H1 (cell line): ENCODE measurements around the gene BPGM. TPM values are rescaled to one million over a fixed set of nuclear protein-coding genes. Genes with fewer than 3 reads are reported as not detected.

Experiments used
- CTCF ChIA-PET: fragments of 300-600 bp; sonication (Branson Sonifier 250); formaldehyde crosslinking; loops from one replicate; lab custom pipeline; 2021; ENCODE audit not compliant: partially characterized antibody; lab: Charles Lee
- POLR2A ChIA-PET: fragments of 300-600 bp; sonication (Branson Sonifier 250); formaldehyde crosslinking; loops from one replicate; lab custom pipeline; 2021; ENCODE audit warnings: inconsistent platforms; ENCODE audit not compliant: partially characterized antibody; lab: Charles Lee
- DNase-seq, 2 experiments: peaks; one replicate each; pipeline versions ENCODE4 v3.0.0 to v3.0.0-alpha.2; 2010 to 2022; ENCODE audit warnings: low spot score in 2 of 2, low read depth in 1 of 2, mixed read lengths in 1 of 2
- FAIRE-seq: peaks from 2 replicates; lab custom pipeline; 2011; peaks lifted over from hg19 to GRCh38; lab: Jason Lieb, UNC
- H2AFZ ChIP-seq: 2 replicates; pipeline ENCODE4 v1.8.1; 2012; ENCODE audit warnings: low read length, inconsistent platforms
- H2AK5ac ChIP-seq: 2 replicates; pipeline ENCODE4 v1.6.1; 2013; ENCODE audit warnings: low read depth, low read length
- H2BK120ac ChIP-seq: replicated peaks from 2 replicates; pipeline ENCODE3; 2013; ENCODE audit warnings: low read depth, low read length, inconsistent platforms
- H2BK12ac ChIP-seq: 2 replicates; pipeline ENCODE4 v1.6.1; 2013; ENCODE audit warnings: low read depth, low read length
- H2BK15ac ChIP-seq: 2 replicates; pipeline ENCODE4 v1.6.1; 2013; ENCODE audit warnings: low read length
- H2BK20ac ChIP-seq: 2 replicates; pipeline ENCODE4 v1.6.1; 2013; ENCODE audit warnings: low read length
- H2BK5ac ChIP-seq: 2 replicates; pipeline ENCODE4 v1.6.1; 2013; ENCODE audit warnings: low read depth, low read length
- H3K14ac ChIP-seq: 2 replicates; pipeline ENCODE4 v1.6.1; 2013; ENCODE audit warnings: inconsistent platforms; ENCODE audit not compliant: insufficient read length
- H3K18ac ChIP-seq: 2 replicates; pipeline ENCODE4 v1.6.1; 2013; ENCODE audit warnings: low read length; ENCODE audit errors: extremely low read depth
- H3K23ac ChIP-seq: 2 replicates; pipeline ENCODE4 v1.6.1; 2013; ENCODE audit warnings: inconsistent platforms; ENCODE audit not compliant: insufficient read length
- H3K23me2 ChIP-seq: 2 replicates; pipeline ENCODE4 v1.6.1; 2013; ENCODE audit warnings: low read depth, low read length
- H3K27ac ChIP-seq: 2 replicates; pipeline ENCODE4 v1.6.1; 2011; ENCODE audit warnings: low read depth, low read length, inconsistent platforms
- H3K27me3 ChIP-seq, 4 experiments: replicated peaks in 1 of 4; 1 replicate in 1 of 4; 2 replicates in 3 of 4; pipeline versions ENCODE4 v1.6.1 to v1.8.1; 2011 to 2013; ENCODE audit warnings: low read length in 3 of 4, mild to moderate bottlenecking in 3 of 4, inconsistent platforms in 2 of 4, mixed read lengths in 2 of 4, moderate library complexity in 1 of 4; ENCODE audit not compliant: control insufficient read depth in 3 of 4, insufficient read depth in 3 of 4; ENCODE audit errors: extremely low read depth in 1 of 4
- H3K36me3 ChIP-seq, 4 experiments: 2 replicates each; pipeline versions ENCODE4 v1.6.1 to v1.8.1; 2011 to 2013; ENCODE audit warnings: mild to moderate bottlenecking in 4 of 4, low read length in 3 of 4, moderate library complexity in 2 of 4, control low read depth in 1 of 4, inconsistent platforms in 1 of 4; ENCODE audit not compliant: insufficient read depth in 4 of 4, control insufficient read depth in 2 of 4
- H3K4ac ChIP-seq: replicated peaks from 2 replicates; pipeline ENCODE3; 2013; ENCODE audit warnings: low read length, low read depth, mixed read lengths, inconsistent platforms; ENCODE audit not compliant: insufficient read length
- H3K4me1 ChIP-seq, 4 experiments: replicated peaks in 1 of 4; 1 replicate in 1 of 4; 2 replicates in 3 of 4; pipeline versions ENCODE4 v1.6.1 to v1.8.1; 2011 to 2013; ENCODE audit warnings: low read length in 3 of 4, inconsistent platforms in 2 of 4, mixed read lengths in 1 of 4; ENCODE audit not compliant: insufficient read depth in 4 of 4, control insufficient read depth in 3 of 4
- H3K4me2 ChIP-seq, 2 experiments: 2 replicates each; pipeline versions ENCODE4 v1.6.1 to v1.8.1; 2011 to 2013; ENCODE audit warnings: low read depth in 2 of 2, low read length in 2 of 2, control low read depth in 1 of 2, inconsistent platforms in 1 of 2, mild to moderate bottlenecking in 1 of 2; ENCODE audit not compliant: insufficient read depth in 1 of 2
- H3K4me3 ChIP-seq, 4 experiments: fragments of 200-600, 300-600 bp in 1 of 4; sonication (generic), shearing (Covaris generic), sonication (Bioruptor Twin) in 1 of 4; 2 replicates each; pipeline versions ENCODE4 v1.5.1 to v1.8.1; 2011 to 2016; ENCODE audit warnings: low read length in 4 of 4, low read depth in 3 of 4, control low read depth in 2 of 4, inconsistent platforms in 2 of 4, mild to moderate bottlenecking in 2 of 4, mixed read lengths in 1 of 4, moderate library complexity in 1 of 4; ENCODE audit not compliant: insufficient read depth in 2 of 4; ENCODE audit errors: extremely low read depth in 1 of 4
- H3K56ac ChIP-seq: replicated peaks from 2 replicates; pipeline ENCODE3; 2013; ENCODE audit warnings: low read depth, mild to moderate bottlenecking, mixed read lengths, low read length, inconsistent platforms; ENCODE audit not compliant: insufficient read length
- H3K79me1 ChIP-seq: 2 replicates; pipeline ENCODE4 v1.6.1; 2013; ENCODE audit warnings: low read depth, low read length, control low read depth
- H3K79me2 ChIP-seq, 2 experiments: 2 replicates each; pipeline versions ENCODE4 v1.6.1 to v1.8.1; 2012 to 2013; ENCODE audit warnings: low read length in 2 of 2, mild to moderate bottlenecking in 2 of 2, inconsistent platforms in 1 of 2; ENCODE audit not compliant: insufficient read depth in 2 of 2, control insufficient read depth in 1 of 2
- H3K9ac ChIP-seq, 4 experiments: replicated peaks in 1 of 4; 1 replicate in 1 of 4; 2 replicates in 3 of 4; pipeline versions ENCODE4 v1.6.1 to v1.8.1; 2011 to 2013; ENCODE audit warnings: low read depth in 3 of 4, low read length in 3 of 4, control low read depth in 2 of 4, mild to moderate bottlenecking in 2 of 4, moderate library complexity in 2 of 4, inconsistent platforms in 1 of 4; ENCODE audit errors: extremely low read depth in 1 of 4
- H3K9me3 ChIP-seq, 2 experiments: 2 replicates each; pipeline versions ENCODE4 v1.6.1 to v1.8.1; 2012 to 2013; ENCODE audit warnings: mild to moderate bottlenecking in 2 of 2, moderate library complexity in 2 of 2, control low read depth in 1 of 2, inconsistent platforms in 1 of 2, low read depth in 1 of 2, low read length in 1 of 2, mixed read lengths in 1 of 2; ENCODE audit not compliant: insufficient read depth in 2 of 2
- H4K20me1 ChIP-seq, 2 experiments: replicated peaks in 1 of 2; 2 replicates each; pipeline versions ENCODE3 to v1.8.1; 2011 to 2013; ENCODE audit warnings: inconsistent platforms in 2 of 2, low read length in 2 of 2, mild to moderate bottlenecking in 1 of 2; ENCODE audit not compliant: insufficient read depth in 2 of 2, control insufficient read depth in 1 of 2
- H4K5ac ChIP-seq: 2 replicates; pipeline ENCODE4 v1.6.1; 2013; ENCODE audit warnings: low read length, low read depth, mixed read lengths, inconsistent platforms; ENCODE audit not compliant: insufficient read length
- H4K8ac ChIP-seq: 2 replicates; pipeline ENCODE4 v1.8.0; 2013; ENCODE audit warnings: mild to moderate bottlenecking, moderate library complexity, low read length, inconsistent platforms; ENCODE audit not compliant: insufficient read depth; ENCODE audit errors: extremely low read depth
- H4K91ac ChIP-seq: replicated peaks from 2 replicates; pipeline ENCODE3; 2013; ENCODE audit warnings: low read length, mixed read lengths, inconsistent platforms; ENCODE audit not compliant: insufficient read length
- BACH1 ChIP-seq: IDR thresholded peaks from 2 replicates; pipeline ENCODE4 v1.6.1; 2012; ENCODE audit warnings: low read length, improper control_type of control experiment
- CTBP2 ChIP-seq: IDR thresholded peaks from 2 replicates; pipeline ENCODE4 v1.7.0; 2011; ENCODE audit warnings: borderline replicate concordance, mild to moderate bottlenecking, moderate library complexity, mixed read lengths, low read length; ENCODE audit not compliant: insufficient read depth, insufficient read length
- FOSL1 ChIP-seq: IDR thresholded peaks from 2 replicates; pipeline ENCODE4 v1.6.1; 2011; ENCODE audit warnings: mild to moderate bottlenecking, low read depth, low read length, moderate library complexity; ENCODE audit not compliant: insufficient read depth
- KDM1A ChIP-seq: fragments of 200-600, 300-600 bp; sonication (generic); IDR thresholded peaks from 2 replicates; pipeline ENCODE4 v1.7.1; 2016; ENCODE audit warnings: mild to moderate bottlenecking, low read length, borderline replicate concordance
- NANOG ChIP-seq: IDR thresholded peaks from 2 replicates; pipeline ENCODE4 v1.6.1; 2011; ENCODE audit warnings: low read length, low read depth, mild to moderate bottlenecking, inconsistent platforms; ENCODE audit not compliant: insufficient read depth, poor library complexity, severe bottlenecking
- POU5F1 ChIP-seq: IDR thresholded peaks from 2 replicates; pipeline ENCODE4 v1.6.1; 2011; ENCODE audit warnings: low read depth, mild to moderate bottlenecking, low read length, moderate library complexity
- RFX5 ChIP-seq: IDR thresholded peaks from 2 replicates; pipeline ENCODE4 v1.6.1; 2011; ENCODE audit warnings: low read depth, low read length, improper control_type of control experiment, borderline replicate concordance
- SUZ12 ChIP-seq: fragments of 200-600 bp; sonication (generic); IDR thresholded peaks from 2 replicates; pipeline ENCODE4 v1.6.1; 2012; ENCODE audit warnings: mild to moderate bottlenecking, inconsistent platforms, low read length, moderate library complexity, mixed read lengths
- ZNF274 ChIP-seq: IDR thresholded peaks from 2 replicates; pipeline ENCODE4 v1.7.0; 2012; ENCODE audit warnings: low read length, borderline replicate concordance; ENCODE audit errors: extremely low read depth
- WGBS, 2 experiments: shearing (Covaris generic) in 1 of 2; methylation state at CpG; one replicate each; pipeline versions ENCODE4 v1.1.6 to v1.1.7; 2013 to 2015; ENCODE audit warnings: low lambda C conversion rate in 2 of 2, mixed read lengths in 2 of 2, inconsistent platforms in 1 of 2, low coverage in 1 of 2, missing lambda C conversion rate in 1 of 2; ENCODE audit not compliant: insufficient replicate concordance in 2 of 2, insufficient coverage in 1 of 2, insufficient read length in 1 of 2; ENCODE audit errors: extremely low coverage in 1 of 2, missing lambda C conversion rate in 1 of 2; 5-methylcytosine and 5-hydroxymethylcytosine counted together
- polyA plus RNA-seq, 7 experiments: library from polyadenylated mRNA; depleted of rRNA in 3 of 7; stranded (reverse) in 5 of 7; unstranded in 2 of 7; fragments of >200 nt in 5 of 7; fragments of 200-250 nt in 2 of 7; gene quantifications; 1 replicate in 5 of 7; 2 replicates in 1 of 7; 4 replicates in 1 of 7; pipeline versions ENCODE4 v1.2.1 to v1.2.3, GENCODE V29; 2011 to 2013; ENCODE audit warnings: missing spikeins in 2 of 7, mixed read lengths in 2 of 7
- total RNA-seq: library from RNA; stranded (reverse); fragmentation: NEBNext Ultra II Directional; extraction: Animal tissue kit (Norgen Biotek cat#: 25700); gene quantifications from 2 replicates; pipeline ENCODE4 v1.2.1, GENCODE V29; 2021
- TF ChIP-seq, protein P1 (sequence below), 3 experiments: IDR thresholded peaks; 1 replicate in 2 of 3; 2 replicates in 1 of 3; pipeline versions ENCODE4 v1.5.1 to v1.6.1; 2011; ENCODE audit warnings: low read length in 3 of 3, mild to moderate bottlenecking in 3 of 3, inconsistent platforms in 2 of 3, low read depth in 1 of 3, moderate library complexity in 1 of 3; ENCODE audit not compliant: insufficient read depth in 1 of 3; ENCODE audit errors: control extremely low read depth in 1 of 3

Gene BPGM
- total and polyA plus RNA-seq, 2 of the 8 experiments (the other 6 are each of a cell fraction or from before 2014, with no cell fraction given): 9.7 to 15.3 TPM

DNA sequence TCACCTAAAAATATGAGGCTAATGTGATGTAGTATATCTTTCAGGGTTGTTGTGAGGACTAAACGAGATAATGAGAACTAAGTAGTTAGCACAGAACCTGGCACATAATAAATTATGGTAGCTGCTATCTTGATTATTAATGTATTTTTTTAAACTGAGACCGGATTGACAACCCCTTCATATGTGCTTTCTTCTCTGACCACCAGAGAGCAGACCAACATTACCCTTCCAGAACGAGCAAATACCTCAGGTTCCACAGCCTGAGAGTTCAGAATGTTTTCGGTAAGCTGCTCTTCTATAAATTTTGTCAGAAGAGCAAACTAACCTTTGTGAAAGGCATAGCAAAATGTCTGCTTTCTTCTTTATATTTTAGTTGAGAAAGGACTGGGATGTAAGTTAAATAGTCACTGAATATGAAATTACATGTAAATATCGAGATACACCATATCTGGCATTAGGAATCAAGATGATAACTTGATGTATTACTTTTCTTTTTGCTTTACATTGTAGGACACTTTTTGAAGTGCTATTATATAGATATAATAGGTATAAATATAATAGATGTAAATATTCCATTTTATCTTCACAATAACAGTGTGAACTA lies 13.6 kb upstream of the BPGM start:
- no peak for DNase-seq
- no peak overlapping the region for H4K8ac ChIP-seq
- H2BK15ac ChIP-seq: no peak overlapping the region
- no peaks in the 10 kb centered on the region for H3K23me2 ChIP-seq
- no peaks in the 10 kb centered on the region for H3K9me3 ChIP-seq
- no peak overlapping the region for H3K56ac ChIP-seq
- no peak overlapping the region for H2BK20ac ChIP-seq
- no peak overlapping the region for H3K4me2 ChIP-seq
- H3K79me1 ChIP-seq: no peaks in the 10 kb centered on the region
- no peaks in the 10 kb centered on the region for H4K20me1 ChIP-seq
- 53% methylated on average over 5 of the region's 5 CpGs; no CpG with 5 or more reads in 1 of the 2 experiments for WGBS, 2 experiments
- no peak overlapping the region for H4K91ac ChIP-seq
- H3K27me3 ChIP-seq: no peaks in the 10 kb centered on the region
- H2AFZ ChIP-seq: no peak overlapping the region
- H3K27ac ChIP-seq: no peak overlapping the region
- H3K14ac ChIP-seq: no peak overlapping the region
- H3K4me3 ChIP-seq: no peak overlapping the region
- no peak overlapping the region for H4K5ac ChIP-seq
- H3K18ac ChIP-seq: no peak overlapping the region
- ChIA-PET CTCF (interaction anchor here (0.7 to 10.0 kb wide), 26 partner anchors 11 to 339 kb away, joined by 3 to 108 read pairs (median 6); partner anchors contain the start of gene BPGM), POLR2A (interaction anchor here (0.7 kb wide), 1 partner anchor 14 kb away, joined by 4 read pairs; the partner anchor contains the start of gene BPGM)
- H2BK12ac ChIP-seq: no peak overlapping the region
- no peaks in the 10 kb centered on the region for H3K4me1 ChIP-seq
- H3K23ac ChIP-seq: no peak overlapping the region
- FAIRE-seq: no peak
- no peak overlapping the region for H2BK5ac ChIP-seq
- H3K79me2 ChIP-seq: no peaks in the 10 kb centered on the region
- H2AK5ac ChIP-seq: no peak overlapping the region
- no peak overlapping the region for H3K9ac ChIP-seq
- H2BK120ac ChIP-seq: no peak overlapping the region
- no peak overlapping the region for H3K4ac ChIP-seq
- H3K36me3 ChIP-seq: no peaks in the 10 kb centered on the region
- TF ChIP-seq KDM1A (no peak), RFX5 (no peak), FOSL1 (no peak), ZNF274 (no peak), BACH1 (no peak), SUZ12 (no peak), POU5F1 (no peak), CTBP2 (no peak), NANOG (no peak)
- TF ChIP-seq, protein P1, sequence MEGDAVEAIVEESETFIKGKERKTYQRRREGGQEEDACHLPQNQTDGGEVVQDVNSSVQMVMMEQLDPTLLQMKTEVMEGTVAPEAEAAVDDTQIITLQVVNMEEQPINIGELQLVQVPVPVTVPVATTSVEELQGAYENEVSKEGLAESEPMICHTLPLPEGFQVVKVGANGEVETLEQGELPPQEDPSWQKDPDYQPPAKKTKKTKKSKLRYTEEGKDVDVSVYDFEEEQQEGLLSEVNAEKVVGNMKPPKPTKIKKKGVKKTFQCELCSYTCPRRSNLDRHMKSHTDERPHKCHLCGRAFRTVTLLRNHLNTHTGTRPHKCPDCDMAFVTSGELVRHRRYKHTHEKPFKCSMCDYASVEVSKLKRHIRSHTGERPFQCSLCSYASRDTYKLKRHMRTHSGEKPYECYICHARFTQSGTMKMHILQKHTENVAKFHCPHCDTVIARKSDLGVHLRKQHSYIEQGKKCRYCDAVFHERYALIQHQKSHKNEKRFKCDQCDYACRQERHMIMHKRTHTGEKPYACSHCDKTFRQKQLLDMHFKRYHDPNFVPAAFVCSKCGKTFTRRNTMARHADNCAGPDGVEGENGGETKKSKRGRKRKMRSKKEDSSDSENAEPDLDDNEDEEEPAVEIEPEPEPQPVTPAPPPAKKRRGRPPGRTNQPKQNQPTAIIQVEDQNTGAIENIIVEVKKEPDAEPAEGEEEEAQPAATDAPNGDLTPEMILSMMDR (IDR thresholded peaks at IDR 0.05; ENCODE audit: control extremely low read depth in 1 of 3, insufficient read depth in 1 of 3, low read depth in 1 of 3, low read length in 3 of 3): peak in 2 of 3 experiments; percentile 70 to 73; a peak in 3 of 4 replicates
